ENCODE measurements around the gene KNOP1. TPM values are rescaled to one million over a fixed set of nuclear protein-coding genes. Genes with fewer than 3 reads are reported as not detected.

The KNOP1 gene, protein sequence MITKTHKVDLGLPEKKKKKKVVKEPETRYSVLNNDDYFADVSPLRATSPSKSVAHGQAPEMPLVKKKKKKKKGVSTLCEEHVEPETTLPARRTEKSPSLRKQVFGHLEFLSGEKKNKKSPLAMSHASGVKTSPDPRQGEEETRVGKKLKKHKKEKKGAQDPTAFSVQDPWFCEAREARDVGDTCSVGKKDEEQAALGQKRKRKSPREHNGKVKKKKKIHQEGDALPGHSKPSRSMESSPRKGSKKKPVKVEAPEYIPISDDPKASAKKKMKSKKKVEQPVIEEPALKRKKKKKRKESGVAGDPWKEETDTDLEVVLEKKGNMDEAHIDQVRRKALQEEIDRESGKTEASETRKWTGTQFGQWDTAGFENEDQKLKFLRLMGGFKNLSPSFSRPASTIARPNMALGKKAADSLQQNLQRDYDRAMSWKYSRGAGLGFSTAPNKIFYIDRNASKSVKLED
- 8.1 and 8.5 TPM in 2 replicates for total RNA-seq

DNA sequence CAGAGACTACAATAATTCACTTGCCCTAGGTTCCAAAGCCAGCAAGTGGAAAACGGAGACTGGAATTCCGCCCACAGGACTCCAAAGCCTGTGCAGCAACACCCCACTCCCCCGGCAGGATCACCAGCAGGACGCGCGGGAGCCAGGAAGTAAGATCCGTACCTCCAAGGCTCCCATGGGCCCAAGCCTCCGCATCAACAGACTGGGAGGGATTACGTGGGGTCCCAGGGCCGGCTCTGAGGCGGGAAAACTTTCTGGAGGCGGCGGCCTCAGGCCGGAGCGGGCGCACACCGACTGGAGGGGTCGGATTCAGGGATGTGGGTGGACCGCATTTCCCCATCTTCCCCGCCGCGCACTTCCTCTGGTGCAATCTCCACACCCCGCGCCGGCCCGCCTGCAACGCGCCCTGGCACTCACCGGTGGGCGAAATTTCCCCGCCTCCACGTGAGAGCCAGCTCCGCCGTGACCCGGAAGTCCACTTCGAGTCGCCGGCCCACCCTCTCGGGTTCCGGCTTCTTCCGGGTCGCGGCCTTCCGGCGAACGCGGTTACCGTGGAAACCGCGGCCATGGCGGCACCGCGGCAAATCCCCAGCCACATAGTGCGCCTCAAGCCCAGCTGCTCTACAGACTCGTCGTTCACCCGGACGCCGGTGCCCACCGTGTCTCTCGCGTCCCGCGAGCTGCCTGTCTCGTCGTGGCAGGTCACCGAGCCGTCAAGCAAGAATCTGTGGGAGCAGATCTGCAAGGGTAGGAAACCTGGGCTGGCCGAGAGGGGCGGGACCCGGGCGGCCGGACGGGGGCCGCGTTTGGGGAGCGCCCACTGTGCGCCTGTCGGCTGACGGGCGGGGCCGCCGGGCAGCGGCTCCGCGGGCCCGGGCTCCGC, at the start of gene KNOP1, which contains the start of gene IQCK:
Gene KNOP1 (minus strand): TSS at position 487 of the 883 bp plus-strand sequence. CDS start 3,192 bp downstream, outside the sequence.
Gene IQCK (plus strand): TSS at position 531 of the 883 bp plus-strand sequence. CDS start 36 bp downstream, at position 567.

Other genes starting within 250 kb of the KNOP1 start
- 62.8 and 63.1 TPM in 2 replicates for gene GDE1, start 196.1 kb downstream of the KNOP1 start, total RNA-seq
- gene CCP110, start 194.3 kb downstream of the KNOP1 start, total RNA-seq = 7.3 and 8.9 TPM in 2 replicates
- gene VPS35L, start 162.5 kb downstream of the KNOP1 start, total RNA-seq = 50.8 and 53.7 TPM in 2 replicates
- gene IQCK, start within 50 bp of the KNOP1 start, total RNA-seq = 6.0 and 7.0 TPM in 2 replicates
- 0.49 and 0.65 TPM in 2 replicates for gene GPRC5B, start 166.6 kb upstream of the KNOP1 start, total RNA-seq

All from hair follicle dermal papilla cell (primary cell).